Measurements from ENCODE around the gene IKZF5. TPM values are rescaled to one million over a fixed set of nuclear protein-coding genes. Genes with fewer than 3 reads are reported as not detected.

Gene IKZF5
- total RNA-seq, 1 donor = 4.3 TPM

- TF ChIP-seq CTCF (IDR thresholded peaks at IDR 0.05; ENCODE audit: insufficient read depth, low read depth, low read length) = no peak
- no peak overlapping the region for H3K4me3 ChIP-seq (ENCODE audit: low read depth, low read length)
- DNase-seq (ENCODE audit: low read depth) = no peak
Observed at GRCh38 chr10:122998360-122998917, 10.2 kb downstream of the IKZF5 start.

- H3K4me3 ChIP-seq (ENCODE audit: low read depth, low read length) = no peak overlapping the region
- TF ChIP-seq CTCF (IDR thresholded peaks at IDR 0.05; ENCODE audit: insufficient read depth, low read depth, low read length) = no peak
- DNase-seq (ENCODE audit: low read depth) = no peak
Observed at GRCh38 chr10:122997864-122998263, 10.7 kb downstream of the IKZF5 start.

GRCh38 chr10:122995936-122996335 lies 12.7 kb downstream of the IKZF5 start:
- no peak for TF ChIP-seq CTCF (IDR thresholded peaks at IDR 0.05; ENCODE audit: insufficient read depth, low read depth, low read length)
- no peak overlapping the region for H3K4me3 ChIP-seq (ENCODE audit: low read depth, low read length)
- no peak for DNase-seq (ENCODE audit: low read depth)

GRCh38 chr10:122993797-122994336 lies 14.7 kb downstream of the IKZF5 start:
- no peak for DNase-seq (ENCODE audit: low read depth)
- H3K4me3 ChIP-seq (ENCODE audit: low read depth, low read length) = no peak overlapping the region
- TF ChIP-seq CTCF (IDR thresholded peaks at IDR 0.05; ENCODE audit: insufficient read depth, low read depth, low read length) = no peak

GRCh38 chr10:122992031-122992585 lies 16.5 kb downstream of the IKZF5 start:
- H3K4me3 ChIP-seq (ENCODE audit: low read depth, low read length) = no peak overlapping the region
- DNase-seq (ENCODE audit: low read depth) = no peak
- TF ChIP-seq CTCF (IDR thresholded peaks at IDR 0.05; ENCODE audit: insufficient read depth, low read depth, low read length) = no peak

GRCh38 chr10:122990278-122990677 lies 18.3 kb downstream of the IKZF5 start:
- DNase-seq (ENCODE audit: low read depth) = no peak

More at GRCh38 chr10:122990278-122990677, 18.3 kb downstream of the IKZF5 start:
- no peak overlapping the region for H3K4me3 ChIP-seq (ENCODE audit: low read depth, low read length)
- TF ChIP-seq CTCF (IDR thresholded peaks at IDR 0.05; ENCODE audit: insufficient read depth, low read depth, low read length) = no peak

Data from fibroblast of villous mesenchyme (primary cell).